GM18505 (cell line): ENCODE results near the gene CD69.
"Not testable (repeated sequence)": the region's sequence is repeated elsewhere in the genome, so short reads cannot be mapped to it uniquely, and the experiment has no call there.

Experiments used
- ATAC-seq: cut with Tn5 transposase; IDR thresholded peaks from one replicate; pipeline ENCODE4 v1.9.1; 2021; ENCODE audit not compliant: unreplicated experiment
- POLR2A ChIP-seq: IDR thresholded peaks from 4 replicates; pipeline ENCODE4 v1.6.1; 2011; ENCODE audit warnings: borderline replicate concordance; ENCODE audit not compliant: insufficient read depth, insufficient read length; ENCODE audit errors: extremely low read depth

Gene CD69

DNA sequence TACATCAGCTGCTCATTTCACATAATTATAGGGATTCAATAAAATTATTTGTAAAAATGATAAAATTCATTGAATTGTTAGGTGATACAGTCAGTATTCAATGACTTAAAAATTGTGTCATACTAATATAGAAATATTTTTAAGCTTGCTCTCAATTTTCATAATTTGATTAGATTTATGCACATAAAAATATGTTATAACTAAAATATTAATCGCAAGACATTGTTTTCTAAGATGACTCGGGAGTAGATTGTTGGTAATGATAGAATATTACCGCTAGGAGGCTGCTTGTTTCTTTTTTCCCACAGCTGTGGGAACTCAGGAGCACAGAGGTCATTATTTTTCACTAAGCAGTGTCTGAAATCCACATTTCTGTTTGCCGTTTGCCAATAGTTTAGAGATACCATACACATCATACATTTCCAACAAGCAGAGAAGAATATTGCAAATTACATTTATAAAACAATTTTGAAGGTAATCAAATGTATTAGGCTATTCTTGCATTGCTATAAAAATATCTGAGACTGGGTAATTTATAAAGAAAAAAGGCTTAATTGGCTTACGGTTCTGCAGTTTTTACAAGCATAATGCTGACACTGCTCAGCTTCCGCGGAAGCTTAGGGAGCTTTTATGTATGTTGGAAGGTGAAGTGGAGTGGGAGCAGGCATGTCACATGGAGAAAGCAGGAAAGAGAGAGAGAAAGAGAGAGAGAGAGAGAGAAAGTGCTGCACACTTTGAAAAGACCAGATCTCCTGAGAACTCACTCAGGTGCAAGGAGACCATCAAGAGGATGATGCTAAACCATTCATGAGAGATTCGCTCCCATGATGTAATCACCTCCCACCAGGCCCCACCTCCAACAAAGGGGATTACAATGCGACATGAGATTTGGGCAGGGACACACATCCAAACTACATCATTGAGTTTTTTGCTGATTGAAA, 9.2 kb downstream of the CD69 start:
- no peak for ATAC-seq
- TF ChIP-seq POLR2A = no peak

GRCh38 chr12:9750276-9751203, 10.2 kb downstream of the CD69 start:
- peak; percentile 67 for ATAC-seq
- TF ChIP-seq POLR2A = no peak

GRCh38 chr12:9749640-9750039, 11.1 kb downstream of the CD69 start:
- ATAC-seq = no peak

GRCh38 chr12:9745199-9745598, 15.5 kb downstream of the CD69 start:
- ATAC-seq = no peak
- no peak for TF ChIP-seq POLR2A

More at GRCh38 chr12:9749640-9750039, 11.1 kb downstream of the CD69 start:
- TF ChIP-seq POLR2A = no peak

- TF ChIP-seq POLR2A = no peak
- no peak for ATAC-seq
Observed at GRCh38 chr12:9742661-9743060, 18.0 kb downstream of the CD69 start.

DNA sequence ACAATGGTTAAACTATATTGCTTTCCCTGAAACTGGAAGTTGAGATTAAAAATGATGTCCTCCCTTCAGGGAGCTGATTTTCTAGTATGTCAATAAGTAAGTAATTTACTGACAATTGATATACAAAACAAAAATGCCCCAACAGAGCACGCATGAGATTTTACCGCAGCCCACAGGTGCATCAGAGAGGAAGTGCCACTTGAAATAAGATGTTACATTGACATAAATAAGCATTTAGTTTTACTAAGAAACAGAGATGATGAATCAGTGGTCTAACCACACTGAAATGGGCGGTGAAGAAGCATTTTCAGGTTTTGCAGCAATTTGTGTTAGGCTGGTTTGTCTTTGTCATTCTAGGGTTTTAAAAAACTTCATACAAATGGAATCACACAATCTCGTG, 19.0 kb downstream of the CD69 start:
- no peak for TF ChIP-seq POLR2A
- peak; percentile 76 for ATAC-seq

DNA sequence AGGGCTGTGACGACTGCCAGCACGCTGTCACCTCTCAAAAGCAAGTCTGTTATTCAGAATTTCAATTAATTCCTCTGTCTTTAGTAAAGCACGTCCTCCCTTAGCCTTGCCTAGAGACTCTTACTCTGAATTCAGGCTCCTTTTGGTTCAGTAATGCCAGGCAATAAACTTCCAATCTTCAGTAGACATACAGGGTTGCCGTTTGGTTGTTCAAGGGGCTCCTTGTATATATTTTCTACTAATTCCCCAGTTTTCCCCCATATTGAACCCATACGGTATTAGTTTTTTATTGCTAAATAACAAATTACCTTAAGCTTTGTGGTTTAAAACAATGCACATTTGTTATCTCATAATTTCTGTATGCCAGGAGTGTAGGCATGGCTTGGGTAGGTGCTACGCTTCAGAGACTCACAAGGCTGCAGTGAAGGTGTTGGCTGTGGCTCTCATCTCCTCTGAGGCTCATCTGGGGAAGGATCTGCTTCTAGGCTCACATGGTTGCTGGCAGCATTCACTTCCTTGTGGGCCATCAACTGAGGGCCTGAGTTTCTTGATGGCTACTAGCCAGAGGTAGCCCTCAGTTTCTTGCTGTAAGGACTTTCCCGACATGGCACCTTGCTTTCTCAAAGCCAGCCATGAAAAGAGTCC, 20.5 kb downstream of the CD69 start:
- TF ChIP-seq POLR2A = no peak
- ATAC-seq = no peak

- not testable (repeated sequence) for ATAC-seq
Observed at GRCh38 chr12:9739404-9740105, 21.1 kb downstream of the CD69 start.

DNA sequence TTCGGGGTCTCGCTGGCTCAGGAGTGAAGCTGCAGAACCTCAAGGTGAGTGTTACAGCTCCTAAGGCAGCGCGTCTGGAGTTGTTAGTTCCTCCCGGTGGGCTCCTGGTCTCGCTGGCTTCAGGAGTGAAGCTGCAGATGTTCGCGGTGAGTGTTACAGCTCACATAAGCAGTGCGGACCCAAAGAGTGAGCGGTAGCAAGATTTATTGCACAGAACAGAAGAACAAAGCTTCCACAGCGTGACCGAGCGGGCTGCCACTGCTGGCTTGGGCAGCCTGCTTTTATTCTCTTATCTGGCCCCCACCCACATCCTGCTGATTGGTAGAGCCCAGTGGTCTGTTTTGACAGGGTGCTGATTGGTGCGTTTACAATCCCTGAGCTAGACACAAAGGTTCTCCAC, 21.8 kb downstream of the CD69 start:
- peak; percentile 44 for TF ChIP-seq POLR2A
- ATAC-seq = not testable (repeated sequence)

GRCh38 chr12:9736936-9737705, 23.6 kb downstream of the CD69 start:
- TF ChIP-seq POLR2A = no peak
- no peak for ATAC-seq

GRCh38 chr12:9735601-9736000, 25.1 kb downstream of the CD69 start:
- no peak for ATAC-seq
- no peak for TF ChIP-seq POLR2A

DNA sequence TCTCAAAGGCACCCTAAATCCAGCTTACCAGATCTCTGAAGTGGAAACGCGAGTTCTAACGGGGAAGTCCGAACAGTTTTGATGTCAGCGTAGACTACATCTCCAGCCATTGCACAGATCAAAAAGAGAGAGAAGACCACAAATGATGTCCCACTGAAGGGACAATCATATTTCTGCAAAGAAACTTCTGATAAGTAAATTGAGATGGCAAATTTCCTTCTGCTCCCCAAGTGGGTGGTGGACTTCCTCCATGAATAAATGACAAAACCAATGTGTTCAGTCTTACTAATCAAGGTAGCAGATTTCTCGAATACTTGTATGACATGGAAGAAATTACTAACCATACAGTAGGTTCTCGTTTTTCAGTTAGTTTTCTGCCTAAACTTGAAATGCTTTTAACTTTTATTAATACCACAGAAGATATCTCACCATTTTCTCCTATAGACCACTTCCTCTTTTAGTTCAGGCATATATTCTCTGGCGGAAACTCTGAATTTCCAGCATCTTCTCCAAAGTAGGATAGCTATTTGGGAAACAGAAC, 27.7 kb downstream of the CD69 start, which contains the start of gene CLECL1:
CLECL1 (minus strand) TSS at position 177 of the 541 bp plus-strand sequence.
- ATAC-seq = no peak
- peak; percentile 54 for TF ChIP-seq POLR2A
